Measurements from ENCODE around the gene FAM200C. TPM values are rescaled to one million over a fixed set of nuclear protein-coding genes. Genes with fewer than 3 reads are reported as not detected.

The FAM200C gene
- polyA plus RNA-seq, 3 donors: 0.08 to 0.39 TPM; not detected in 1

- Histone ChIP-seq H4K20me1 (ENCODE audit: insufficient read depth, low read length) (peaks cover 19% of the 10 kb centered on the region), H3K36me3 (replicated peaks in 1 of 2; ENCODE audit: control insufficient read depth in 1 of 2, insufficient read depth in 2 of 2, low read length in 2 of 2) (peaks cover 2 to 9% of the 10 kb centered on the region in 2 donors), H3K4me1 (ENCODE audit: control insufficient read depth in 1 of 2, insufficient read depth in 2 of 2, low read length in 2 of 2) (peaks cover 40 to 69% of the 10 kb centered on the region in 2 donors), H3K4me3 (replicated peaks in 1 of 3; ENCODE audit: low read depth in 2 of 3, low read length in 3 of 3) (peak overlapping the region in 1 of 3 experiments; percentile 98), H2AFZ (ENCODE audit: insufficient read depth, low read depth, low read length, poor library complexity, severe bottlenecking) (peak overlapping the region; percentile 74), H3K27ac (ENCODE audit: low read depth in 1 of 2, low read length in 2 of 2) (peak overlapping the region; percentile 88 to 98), H3K9ac (ENCODE audit: insufficient read depth, low read length, poor library complexity, severe bottlenecking) (no peak overlapping the region), H3K9me3 (replicated peaks in 1 of 2; ENCODE audit: control insufficient read depth in 1 of 2, insufficient read depth in 1 of 2, low read length in 2 of 2) (no peaks in the 10 kb centered on the region), H3K4me2 (replicated peaks; ENCODE audit: extremely low read depth, low read length, poor library complexity, severe bottlenecking) (peak overlapping the region; percentile 90), H3K27me3 (ENCODE audit: control insufficient read depth in 2 of 2, insufficient read depth in 2 of 2, low read length in 2 of 2) (no peaks in the 10 kb centered on the region), H3K79me2 (ENCODE audit: insufficient read depth, low read length) (peaks cover 83% of the 10 kb centered on the region)
- Mint-ChIP-seq H3K9me3 (no peaks in the 10 kb centered on the region), H3K27ac (peak overlapping the region; percentile 23 to 100 (median 99)), H3K27me3 (ENCODE audit: low read depth in 3 of 3) (no peaks in the 10 kb centered on the region), H3K4me3 (peak overlapping the region in 1 of 2 donors; percentile 95), H3K36me3 (peaks cover 7 to 18% of the 10 kb centered on the region in 2 donors), H3K4me1 (peaks cover 64% of the 10 kb centered on the region)
- intact Hi-C loops (cut with micrococcal nuclease): no loop called here
- no peak for DNase-seq
- TF ChIP-seq CTCF (IDR thresholded peaks at IDR 0.05): no peak
Measured at GRCh38 chr5:160420331-160420610, 20.4 kb upstream of the FAM200C start.

GRCh38 chr5:160419458-160420330 is 19.8 kb upstream of the FAM200C start:
- Histone ChIP-seq H3K9ac (ENCODE audit: insufficient read depth, low read length, poor library complexity, severe bottlenecking) (peak overlapping the region; percentile 93), H2AFZ (ENCODE audit: insufficient read depth, low read depth, low read length, poor library complexity, severe bottlenecking) (peak overlapping the region; percentile 74), H3K4me2 (replicated peaks; ENCODE audit: extremely low read depth, low read length, poor library complexity, severe bottlenecking) (peak overlapping the region; percentile 90), H3K9me3 (replicated peaks in 1 of 2; ENCODE audit: control insufficient read depth in 1 of 2, insufficient read depth in 1 of 2, low read length in 2 of 2) (no peaks in the 10 kb centered on the region), H3K27ac (ENCODE audit: low read depth in 1 of 2, low read length in 2 of 2) (peak overlapping the region; percentile 88 to 98), H3K4me1 (ENCODE audit: control insufficient read depth in 1 of 2, insufficient read depth in 2 of 2, low read length in 2 of 2) (peaks cover 34 to 63% of the 10 kb centered on the region in 2 donors), H3K27me3 (ENCODE audit: control insufficient read depth in 2 of 2, insufficient read depth in 2 of 2, low read length in 2 of 2) (no peaks in the 10 kb centered on the region), H3K4me3 (replicated peaks in 1 of 3; ENCODE audit: low read depth in 2 of 3, low read length in 3 of 3) (peak overlapping the region; percentile 62 to 98 (median 96)), H4K20me1 (ENCODE audit: insufficient read depth, low read length) (peaks cover 24% of the 10 kb centered on the region), H3K36me3 (replicated peaks in 1 of 2; ENCODE audit: control insufficient read depth in 1 of 2, insufficient read depth in 2 of 2, low read length in 2 of 2) (peaks cover 6 to 15% of the 10 kb centered on the region in 2 donors), H3K79me2 (ENCODE audit: insufficient read depth, low read length) (peaks cover 83% of the 10 kb centered on the region)
- H3K27ac Mint-ChIP-seq: peak overlapping the region; percentile 94 to 100 (median 99)
- intact Hi-C loops (cut with micrococcal nuclease): loop anchor here in 1 of 2 donors (5.0 kb wide), 1 partner anchor 302 kb away; the partner anchor contains the start of gene PWWP2A
- no peaks in the 10 kb centered on the region for H3K27me3 Mint-ChIP-seq (ENCODE audit: low read depth in 3 of 3)
- peak overlapping the region; percentile 95 to 99 for H3K4me3 Mint-ChIP-seq
- 95% methylated on average over 4 of the region's 11 CpGs for WGBS (ENCODE audit: insufficient coverage)
- TF ChIP-seq CTCF (IDR thresholded peaks at IDR 0.05): no peak
- DNase-seq: no peak
- no peaks in the 10 kb centered on the region for H3K9me3 Mint-ChIP-seq
- H3K36me3 Mint-ChIP-seq: peaks cover 11 to 21% of the 10 kb centered on the region in 2 donors
- H3K4me1 Mint-ChIP-seq: peaks cover 59% of the 10 kb centered on the region

Data from CD14-positive monocyte (primary cell).